Keratinocyte (primary cell): ENCODE measurements around the gene FAM161B. TPM values are rescaled to one million over a fixed set of nuclear protein-coding genes. Genes with fewer than 3 reads are reported as not detected.

Experiments
- DNase-seq: peaks from one replicate; pipeline ENCODE4 v3.0.0-alpha.2; 2011; ENCODE audit warnings: low read depth, missing footprints, low spot score
- FAIRE-seq: peaks from 2 replicates; lab custom pipeline; 2011; peaks lifted over from hg19 to GRCh38; lab: Jason Lieb, UNC
- H2AFZ ChIP-seq: 2 replicates; pipeline ENCODE4 v1.6.0; 2012; ENCODE audit warnings: low read length, control low read depth, inconsistent platforms; ENCODE audit not compliant: control insufficient read depth
- H3K27ac ChIP-seq: 2 replicates; pipeline ENCODE4 v1.5.1; 2011; ENCODE audit warnings: low read length; ENCODE audit not compliant: control insufficient read depth, insufficient read depth
- H3K27me3 ChIP-seq: 3 replicates; pipeline ENCODE4 v1.6.0; 2011; ENCODE audit warnings: low read length; ENCODE audit not compliant: control insufficient read depth, insufficient read depth; ENCODE audit errors: extremely low read depth
- H3K36me3 ChIP-seq, 2 experiments: 2 replicates in 1 of 2; 3 replicates in 1 of 2; pipeline ENCODE4 v1.5.1; 2011; ENCODE audit warnings: low read length in 2 of 2, mild to moderate bottlenecking in 1 of 2; ENCODE audit not compliant: control insufficient read depth in 2 of 2, insufficient read depth in 2 of 2; ENCODE audit errors: extremely low read depth in 1 of 2
- H3K4me1 ChIP-seq: 3 replicates; pipeline ENCODE4 v1.5.1; 2011; ENCODE audit warnings: low read length; ENCODE audit not compliant: control insufficient read depth, insufficient read depth; ENCODE audit errors: extremely low read depth
- H3K4me2 ChIP-seq: 3 replicates; pipeline ENCODE4 v1.6.0; 2011; ENCODE audit warnings: low read depth, low read length; ENCODE audit not compliant: control insufficient read depth, insufficient read depth; ENCODE audit errors: extremely low read depth
- H3K4me3 ChIP-seq, 3 experiments: fragments of 200-600 bp in 1 of 3; sonication (generic) in 1 of 3; 2 replicates in 2 of 3; 3 replicates in 1 of 3; pipeline ENCODE4 v1.5.1; 2011 to 2016; ENCODE audit warnings: low read length in 3 of 3, mild to moderate bottlenecking in 3 of 3, control low read depth in 2 of 3, inconsistent platforms in 1 of 3, low read depth in 1 of 3, mixed read lengths in 1 of 3, mixed run types in 1 of 3, moderate library complexity in 1 of 3; ENCODE audit not compliant: control insufficient read depth in 2 of 3, insufficient read depth in 2 of 3; ENCODE audit errors: extremely low read depth in 1 of 3
- H3K79me2 ChIP-seq: 2 replicates; pipeline ENCODE4 v1.6.0; 2012; ENCODE audit warnings: low read length; ENCODE audit not compliant: control insufficient read depth, insufficient read depth
- H3K9ac ChIP-seq: 3 replicates; pipeline ENCODE4 v1.6.0; 2011; ENCODE audit warnings: low read length; ENCODE audit not compliant: control insufficient read depth, insufficient read depth; ENCODE audit errors: extremely low read depth
- H3K9me1 ChIP-seq: 3 replicates; pipeline ENCODE4 v1.6.0; 2011; ENCODE audit warnings: low read length; ENCODE audit not compliant: control insufficient read depth, insufficient read depth; ENCODE audit errors: extremely low read depth
- H3K9me3 ChIP-seq: 2 replicates; pipeline ENCODE4 v1.5.1; 2012; ENCODE audit warnings: low read depth, low read length; ENCODE audit not compliant: control insufficient read depth
- H4K20me1 ChIP-seq: 3 replicates; pipeline ENCODE4 v1.6.0; 2011; ENCODE audit warnings: low read length; ENCODE audit not compliant: control insufficient read depth, insufficient read depth; ENCODE audit errors: extremely low read depth
- EZH2 ChIP-seq: IDR thresholded peaks from one replicate; pipeline ENCODE4 v1.6.1; 2012; ENCODE audit warnings: inconsistent platforms, mild to moderate bottlenecking, low read length, moderate library complexity
- dilution Hi-C: fragments of 300-500 bp; cut with MboI; formaldehyde crosslinking; loops from one replicate; pipeline ENCODE4 v1.7.0; 2020; ENCODE audit warnings: low sequenced_read_pairs; ENCODE audit not compliant: extremely low pct_ligation_motif_present
- polyA plus RNA-seq, 5 experiments: library from polyadenylated mRNA; depleted of rRNA in 3 of 5; stranded (reverse) in 3 of 5; stranded (forward) in 1 of 5; unstranded in 1 of 5; fragments of >200 nt; gene quantifications; 1 replicate in 1 of 5; 2 replicates in 3 of 5; 3 replicates in 1 of 5; pipeline versions ENCODE4 v1.2.1 to v1.2.3, GENCODE V29; 2011 to 2012; ENCODE audit warnings: missing spikeins in 2 of 5, low read depth in 1 of 5, low replicate concordance in 1 of 5
- small RNA-seq, 3 experiments: library from RNA; depleted of rRNA; stranded (forward); fragments of <200 nt; gene quantifications; one replicate each; pipeline ENCODE3, GENCODE V24; 2012; ENCODE audit warnings: low read depth in 3 of 3, low replicate concordance in 1 of 3; ENCODE audit not compliant: insufficient read length in 3 of 3
- TF ChIP-seq, protein P1 (sequence below), 3 experiments: IDR thresholded peaks in 1 of 3; conservative IDR thresholded peaks in 1 of 3; optimal IDR thresholded peaks in 1 of 3; 2 replicates in 2 of 3; 3 replicates in 1 of 3; pipeline versions ENCODE3 to v1.5.1; 2011; ENCODE audit warnings: low read length in 3 of 3, mild to moderate bottlenecking in 3 of 3, moderate library complexity in 2 of 3, control low read depth in 1 of 3, inconsistent platforms in 1 of 3; ENCODE audit not compliant: insufficient read depth in 2 of 3; ENCODE audit errors: extremely low read depth in 1 of 3

The FAM161B gene
- polyA plus RNA-seq, 1 donor (not counting 4 experiments of a cell fraction or from before 2014, with no cell fraction given) = 1.5 TPM

DNA sequence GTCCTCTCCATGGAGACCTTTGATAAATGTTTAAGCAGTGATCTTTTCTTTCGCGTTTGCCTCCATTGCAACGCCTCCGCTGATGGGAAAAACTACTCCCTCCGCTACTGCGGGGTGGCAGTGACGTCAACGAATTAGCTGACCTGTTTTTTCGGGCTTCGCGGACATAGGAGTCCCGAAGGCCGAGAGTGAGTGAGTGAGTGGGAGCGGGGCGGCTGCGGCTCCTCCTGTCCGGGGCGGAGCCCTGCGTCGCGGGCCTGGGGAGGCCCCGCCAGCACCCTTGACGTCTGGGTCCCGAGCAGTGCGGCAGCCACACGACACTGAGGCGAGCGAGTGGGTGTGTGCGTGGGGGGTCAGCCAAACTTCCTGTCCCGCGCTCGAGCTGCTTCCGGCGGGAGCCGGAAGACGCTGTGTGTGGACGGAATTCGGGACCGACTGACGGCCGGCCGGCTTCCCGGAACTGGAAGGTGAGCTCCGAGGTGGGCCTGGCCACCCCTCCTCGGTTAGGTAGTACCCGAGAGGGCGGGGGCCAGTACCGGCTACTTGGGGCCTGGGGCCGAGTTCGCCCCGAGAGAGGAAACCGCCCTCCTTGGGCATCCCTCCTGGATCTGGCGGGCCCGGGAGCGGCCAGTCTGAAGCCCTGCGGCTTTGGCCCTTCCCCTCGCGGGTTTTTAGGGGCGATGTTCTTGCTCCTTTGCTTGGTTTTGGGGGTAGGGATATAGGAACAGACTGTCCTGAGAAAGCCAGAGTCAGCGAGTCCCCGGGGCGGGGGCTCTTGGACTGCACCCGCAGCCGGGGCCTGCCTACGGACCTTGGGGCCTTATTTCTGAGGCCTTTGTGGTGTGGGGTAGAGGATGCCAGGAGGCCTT lies 63.2 kb downstream of the FAM161B start, which contains the start of gene ZNF410:
Gene ZNF410, plus strand, starts transcription at position 411 of the 869 bp plus-strand sequence. CDS start 5,317 bp downstream, outside the sequence.
- Histone ChIP-seq H3K9me3 (no peaks in the 10 kb centered on the region), H3K9me1 (no peaks in the 10 kb centered on the region), H4K20me1 (no peaks in the 10 kb centered on the region), H3K4me2 (peak within 1 kb of the TSS; percentile 96), H2AFZ (peak within 1 kb of the TSS; percentile 97), H3K36me3 (peaks cover 0 to 6% of the 10 kb centered on the region in 2 experiments), H3K27me3 (no peaks in the 10 kb centered on the region), H3K4me3 (peak within 1 kb of the TSS; percentile 85 to 99 (median 98)), H3K79me2 (peaks cover 52% of the 10 kb centered on the region), H3K9ac (peak within 1 kb of the TSS; percentile 98), H3K27ac (peak within 1 kb of the TSS; percentile 93), H3K4me1 (peaks cover 16% of the 10 kb centered on the region)
- DNase-seq (peak; percentile 81), FAIRE-seq (peak; percentile 32)
- dilution Hi-C loops = no loop called here
- no peak for TF ChIP-seq EZH2
- TF ChIP-seq, protein P1, sequence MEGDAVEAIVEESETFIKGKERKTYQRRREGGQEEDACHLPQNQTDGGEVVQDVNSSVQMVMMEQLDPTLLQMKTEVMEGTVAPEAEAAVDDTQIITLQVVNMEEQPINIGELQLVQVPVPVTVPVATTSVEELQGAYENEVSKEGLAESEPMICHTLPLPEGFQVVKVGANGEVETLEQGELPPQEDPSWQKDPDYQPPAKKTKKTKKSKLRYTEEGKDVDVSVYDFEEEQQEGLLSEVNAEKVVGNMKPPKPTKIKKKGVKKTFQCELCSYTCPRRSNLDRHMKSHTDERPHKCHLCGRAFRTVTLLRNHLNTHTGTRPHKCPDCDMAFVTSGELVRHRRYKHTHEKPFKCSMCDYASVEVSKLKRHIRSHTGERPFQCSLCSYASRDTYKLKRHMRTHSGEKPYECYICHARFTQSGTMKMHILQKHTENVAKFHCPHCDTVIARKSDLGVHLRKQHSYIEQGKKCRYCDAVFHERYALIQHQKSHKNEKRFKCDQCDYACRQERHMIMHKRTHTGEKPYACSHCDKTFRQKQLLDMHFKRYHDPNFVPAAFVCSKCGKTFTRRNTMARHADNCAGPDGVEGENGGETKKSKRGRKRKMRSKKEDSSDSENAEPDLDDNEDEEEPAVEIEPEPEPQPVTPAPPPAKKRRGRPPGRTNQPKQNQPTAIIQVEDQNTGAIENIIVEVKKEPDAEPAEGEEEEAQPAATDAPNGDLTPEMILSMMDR (optimal IDR thresholded peaks at IDR 0.05 in 1 of 3, IDR thresholded peaks at IDR 0.05 in 1 of 3, conservative IDR thresholded peaks at IDR 0.05 in 1 of 3; ENCODE audit: extremely low read depth in 1 of 3, insufficient read depth in 2 of 3, low read length in 3 of 3) = no peak

DNA sequence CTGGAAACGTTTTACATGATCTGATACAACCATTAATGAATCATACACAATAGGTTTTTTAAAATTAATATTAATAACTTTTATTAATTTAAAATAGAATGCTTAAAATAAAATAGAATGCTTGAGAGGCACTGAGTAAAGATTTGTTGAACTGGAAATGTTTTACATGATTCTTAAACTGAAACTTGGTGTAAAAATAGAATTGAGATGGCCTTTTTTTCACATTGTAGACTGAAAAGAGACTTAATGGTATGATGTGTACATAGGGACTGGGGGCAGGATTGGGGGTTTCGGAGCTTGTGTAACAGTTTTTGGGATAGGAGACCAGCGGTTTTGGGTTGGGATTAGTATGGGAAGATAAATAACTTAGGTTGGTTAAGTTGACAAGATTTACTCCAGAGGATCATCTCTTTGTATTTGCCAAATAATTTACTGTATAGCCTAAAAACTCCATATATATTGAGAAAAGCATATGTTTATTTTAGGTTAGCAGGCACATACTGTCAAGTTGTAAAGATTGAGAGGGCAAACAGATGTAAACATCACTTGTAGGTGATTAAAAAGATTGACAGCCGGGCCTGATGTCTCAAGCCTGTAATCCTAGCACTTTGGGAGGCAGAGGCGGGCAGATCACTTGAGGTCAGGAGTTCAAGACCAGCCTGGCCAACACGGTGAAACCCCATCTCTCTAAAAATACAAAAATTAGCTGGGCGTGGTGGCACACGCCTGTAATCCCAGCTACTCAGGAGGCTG lies 65.3 kb downstream of the FAM161B start:
- FAIRE-seq (no peak), DNase-seq (no peak)
- Histone ChIP-seq H3K36me3 (peaks cover 0 to 3% of the 10 kb centered on the region in 2 experiments), H3K79me2 (peaks cover 31% of the 10 kb centered on the region), H3K4me1 (peaks cover 16% of the 10 kb centered on the region), H3K4me3 (no peak overlapping the region), H3K9ac (no peak overlapping the region), H4K20me1 (no peaks in the 10 kb centered on the region), H3K9me3 (no peaks in the 10 kb centered on the region), H3K27ac (no peak overlapping the region), H3K9me1 (no peaks in the 10 kb centered on the region), H3K27me3 (no peaks in the 10 kb centered on the region), H3K4me2 (no peak overlapping the region), H2AFZ (no peak overlapping the region)
- TF ChIP-seq EZH2 = no peak
- TF ChIP-seq, protein P1 (optimal IDR thresholded peaks at IDR 0.05 in 1 of 3, IDR thresholded peaks at IDR 0.05 in 1 of 3, conservative IDR thresholded peaks at IDR 0.05 in 1 of 3; ENCODE audit: extremely low read depth in 1 of 3, insufficient read depth in 2 of 3, low read length in 3 of 3) = no peak
- dilution Hi-C loops = no loop called here

Small RNAs within 50 kb of the gene (small RNA-seq; reads per million reads assigned to genes)
- 0 reads per million in 3 experiments for gene RF00019

Other genes with a start within 250 kb of the FAM161B start
- gene PNMA1, start 235.7 kb downstream of the FAM161B start, polyA plus RNA-seq = 5.9 to 16.8 TPM (median 8.2 TPM) in 3 replicates
- gene PTGR2, start 98.3 kb downstream of the FAM161B start, polyA plus RNA-seq = 5.0 to 19.5 TPM (median 8.2 TPM) in 3 replicates
- 44.3 to 57.9 TPM (median 54.8 TPM) in 3 replicates for gene ZNF410, start 63.2 kb downstream of the FAM161B start, polyA plus RNA-seq
- 24.2 to 31.8 TPM (median 28.4 TPM) in 3 replicates for gene COQ6, start 208 bp upstream of the FAM161B start, polyA plus RNA-seq
- 8.7 to 10.5 TPM (median 10.4 TPM) in 3 replicates for gene ENTPD5, start 69.2 kb upstream of the FAM161B start, polyA plus RNA-seq
- gene BBOF1, start 69.3 kb upstream of the FAM161B start, polyA plus RNA-seq = 1.9 to 3.0 TPM (median 2.7 TPM) in 3 replicates
- 6.4 to 9.0 TPM (median 8.0 TPM) in 3 replicates for gene ALDH6A1, start 134.4 kb upstream of the FAM161B start, polyA plus RNA-seq
- gene LIN52, start 134.9 kb upstream of the FAM161B start, polyA plus RNA-seq = 4.9 to 6.8 TPM (median 5.7 TPM) in 3 replicates